ENCODE measurements around the gene XXYLT1.

DNA sequence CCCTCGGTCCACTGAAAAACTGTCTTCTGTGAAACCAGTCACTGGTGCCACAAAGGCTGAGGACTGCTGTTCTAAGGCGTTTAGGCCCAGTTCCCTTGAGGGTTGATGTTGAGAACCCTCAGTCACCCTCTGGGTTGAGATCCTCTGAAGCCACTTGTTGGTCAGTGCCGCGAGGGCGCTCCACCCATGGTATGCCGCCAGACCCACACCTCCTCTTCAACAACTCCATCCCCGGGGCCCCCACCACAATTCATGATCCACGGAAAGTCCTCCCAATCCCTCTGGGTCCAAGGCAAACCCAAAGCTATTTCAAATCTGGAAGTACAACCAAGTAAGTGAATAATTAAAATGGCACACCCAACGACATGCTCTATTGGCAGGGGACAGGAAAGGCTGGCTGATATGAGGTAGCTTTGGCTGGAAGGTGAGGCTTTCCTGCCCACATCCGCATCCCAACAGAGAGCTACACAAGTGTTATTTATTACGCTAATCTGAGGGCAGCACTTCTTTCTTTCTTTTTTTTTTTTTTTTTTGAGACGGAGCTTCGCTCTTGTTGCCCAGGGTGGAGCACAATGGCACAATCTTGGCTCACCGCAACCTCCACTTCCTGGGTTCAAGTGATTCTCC lies 58.1 kb downstream of the XXYLT1 start:
- TF ChIP-seq, protein P1, sequence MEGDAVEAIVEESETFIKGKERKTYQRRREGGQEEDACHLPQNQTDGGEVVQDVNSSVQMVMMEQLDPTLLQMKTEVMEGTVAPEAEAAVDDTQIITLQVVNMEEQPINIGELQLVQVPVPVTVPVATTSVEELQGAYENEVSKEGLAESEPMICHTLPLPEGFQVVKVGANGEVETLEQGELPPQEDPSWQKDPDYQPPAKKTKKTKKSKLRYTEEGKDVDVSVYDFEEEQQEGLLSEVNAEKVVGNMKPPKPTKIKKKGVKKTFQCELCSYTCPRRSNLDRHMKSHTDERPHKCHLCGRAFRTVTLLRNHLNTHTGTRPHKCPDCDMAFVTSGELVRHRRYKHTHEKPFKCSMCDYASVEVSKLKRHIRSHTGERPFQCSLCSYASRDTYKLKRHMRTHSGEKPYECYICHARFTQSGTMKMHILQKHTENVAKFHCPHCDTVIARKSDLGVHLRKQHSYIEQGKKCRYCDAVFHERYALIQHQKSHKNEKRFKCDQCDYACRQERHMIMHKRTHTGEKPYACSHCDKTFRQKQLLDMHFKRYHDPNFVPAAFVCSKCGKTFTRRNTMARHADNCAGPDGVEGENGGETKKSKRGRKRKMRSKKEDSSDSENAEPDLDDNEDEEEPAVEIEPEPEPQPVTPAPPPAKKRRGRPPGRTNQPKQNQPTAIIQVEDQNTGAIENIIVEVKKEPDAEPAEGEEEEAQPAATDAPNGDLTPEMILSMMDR (IDR thresholded peaks at IDR 0.05 in 2 of 3, conservative IDR thresholded peaks at IDR 0.05 in 1 of 3; ENCODE audit: borderline replicate concordance in 1 of 3, insufficient read depth in 1 of 3, low read depth in 2 of 3, low read length in 2 of 3), result no peak
- TF ChIP-seq, protein P2, sequence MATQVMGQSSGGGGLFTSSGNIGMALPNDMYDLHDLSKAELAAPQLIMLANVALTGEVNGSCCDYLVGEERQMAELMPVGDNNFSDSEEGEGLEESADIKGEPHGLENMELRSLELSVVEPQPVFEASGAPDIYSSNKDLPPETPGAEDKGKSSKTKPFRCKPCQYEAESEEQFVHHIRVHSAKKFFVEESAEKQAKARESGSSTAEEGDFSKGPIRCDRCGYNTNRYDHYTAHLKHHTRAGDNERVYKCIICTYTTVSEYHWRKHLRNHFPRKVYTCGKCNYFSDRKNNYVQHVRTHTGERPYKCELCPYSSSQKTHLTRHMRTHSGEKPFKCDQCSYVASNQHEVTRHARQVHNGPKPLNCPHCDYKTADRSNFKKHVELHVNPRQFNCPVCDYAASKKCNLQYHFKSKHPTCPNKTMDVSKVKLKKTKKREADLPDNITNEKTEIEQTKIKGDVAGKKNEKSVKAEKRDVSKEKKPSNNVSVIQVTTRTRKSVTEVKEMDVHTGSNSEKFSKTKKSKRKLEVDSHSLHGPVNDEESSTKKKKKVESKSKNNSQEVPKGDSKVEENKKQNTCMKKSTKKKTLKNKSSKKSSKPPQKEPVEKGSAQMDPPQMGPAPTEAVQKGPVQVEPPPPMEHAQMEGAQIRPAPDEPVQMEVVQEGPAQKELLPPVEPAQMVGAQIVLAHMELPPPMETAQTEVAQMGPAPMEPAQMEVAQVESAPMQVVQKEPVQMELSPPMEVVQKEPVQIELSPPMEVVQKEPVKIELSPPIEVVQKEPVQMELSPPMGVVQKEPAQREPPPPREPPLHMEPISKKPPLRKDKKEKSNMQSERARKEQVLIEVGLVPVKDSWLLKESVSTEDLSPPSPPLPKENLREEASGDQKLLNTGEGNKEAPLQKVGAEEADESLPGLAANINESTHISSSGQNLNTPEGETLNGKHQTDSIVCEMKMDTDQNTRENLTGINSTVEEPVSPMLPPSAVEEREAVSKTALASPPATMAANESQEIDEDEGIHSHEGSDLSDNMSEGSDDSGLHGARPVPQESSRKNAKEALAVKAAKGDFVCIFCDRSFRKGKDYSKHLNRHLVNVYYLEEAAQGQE (IDR thresholded peaks at IDR 0.05; ENCODE audit: low read depth), result no peak
- no peak for TF ChIP-seq SP1 (IDR thresholded peaks at IDR 0.05; ENCODE audit: low read depth)
- no peak for TF ChIP-seq POLR2A (IDR thresholded peaks at IDR 0.05; ENCODE audit: borderline replicate concordance, extremely low read depth, insufficient read depth, insufficient read length)
- TF ChIP-seq ZFX (IDR thresholded peaks at IDR 0.05), result no peak
- TF ChIP-seq ZNF274 (IDR thresholded peaks at IDR 0.05; ENCODE audit: low read depth, low read length), result no peak
- no peak for TF ChIP-seq RAD21 (IDR thresholded peaks at IDR 0.05; ENCODE audit: low read depth)
- TF ChIP-seq POLR2AphosphoS5 (IDR thresholded peaks at IDR 0.05; ENCODE audit: low read depth, low read length), result no peak
- TF ChIP-seq, protein P3, sequence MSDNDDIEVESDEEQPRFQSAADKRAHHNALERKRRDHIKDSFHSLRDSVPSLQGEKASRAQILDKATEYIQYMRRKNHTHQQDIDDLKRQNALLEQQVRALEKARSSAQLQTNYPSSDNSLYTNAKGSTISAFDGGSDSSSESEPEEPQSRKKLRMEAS (IDR thresholded peaks at IDR 0.05), result no peak
- TF ChIP-seq EZH2 (IDR thresholded peaks at IDR 0.05), result no peak
- TF ChIP-seq CBX3 (IDR thresholded peaks at IDR 0.05; ENCODE audit: low read depth), result no peak
- no peak for TF ChIP-seq FOSL1 (IDR thresholded peaks at IDR 0.05; ENCODE audit: low read depth)
- no peak for TF ChIP-seq EZH2phosphoT487 (IDR thresholded peaks at IDR 0.05; ENCODE audit: borderline replicate concordance)
- TF ChIP-seq EGR1 (IDR thresholded peaks at IDR 0.05; ENCODE audit: low read depth), result no peak

All from HCT116 (cell line).